Right kidney (tissue), 1 donor: ENCODE measurements around the gene RASSF7.
A peak's percentile ranks its signal among the peaks of the same experiment; 100 is the strongest.
"Not testable (repeated sequence)": the region's sequence is repeated elsewhere in the genome, so short reads cannot be mapped to it uniquely, and the experiment has no call there.

ENCODE experiments used
- DNase-seq: peaks from one replicate; pipeline ENCODE4 v3.0.0-alpha.2; 2016

Gene RASSF7

GRCh38 chr11:563812-564578 is 3.2 kb downstream of the RASSF7 start:
- DNase-seq = no peak

GRCh38 chr11:565921-566509 is 5.2 kb downstream of the RASSF7 start:
- no peak for DNase-seq

GRCh38 chr11:567011-567628 is 6.3 kb downstream of the RASSF7 start:
- no peak for DNase-seq

- DNase-seq = peak; percentile 53
Observed at GRCh38 chr11:567629-568292, 7.0 kb downstream of the RASSF7 start.

- DNase-seq = peak; percentile 80
Observed at GRCh38 chr11:568306-569157, 7.8 kb downstream of the RASSF7 start.

GRCh38 chr11:569158-569885 is 8.6 kb downstream of the RASSF7 start:
- DNase-seq = peak; percentile 62

- no peak for DNase-seq
Observed at GRCh38 chr11:571802-572185, 11.0 kb downstream of the RASSF7 start.

GRCh38 chr11:573146-573759 is 12.5 kb downstream of the RASSF7 start:
- DNase-seq = no peak

GRCh38 chr11:574031-574570 is 13.3 kb downstream of the RASSF7 start:
- DNase-seq = not testable (repeated sequence)

GRCh38 chr11:574632-575312 is 14.0 kb downstream of the RASSF7 start:
- no peak for DNase-seq

- peak; percentile 88 for DNase-seq
Observed at GRCh38 chr11:575313-575995, 14.7 kb downstream of the RASSF7 start.

- peak; percentile 99 for DNase-seq
Observed at GRCh38 chr11:575996-576768, 15.4 kb downstream of the RASSF7 start, which contains the start of gene PHRF1. PHRF1 (plus strand) TSS chr11:576470; CDS start chr11:581513, 5,043 bp downstream.

GRCh38 chr11:576811-577610 is 16.2 kb downstream of the RASSF7 start:
- no peak for DNase-seq

- DNase-seq = no peak
Observed at GRCh38 chr11:577611-577894, 16.8 kb downstream of the RASSF7 start.

- DNase-seq = no peak
Observed at GRCh38 chr11:578276-579035, 17.7 kb downstream of the RASSF7 start.

GRCh38 chr11:579830-580601 is 19.2 kb downstream of the RASSF7 start:
- DNase-seq = no peak
